ENCODE results near the gene VPS51.
A peak's percentile ranks its signal among the peaks of the same experiment; 100 is the strongest.

The VPS51 gene

GRCh38 chr11:65119670-65119995, 23.6 kb downstream of the VPS51 start:
- DNase-seq (ENCODE audit: low spot score) = no peak

GRCh38 chr11:65120831-65121230, 24.8 kb downstream of the VPS51 start:
- DNase-seq (ENCODE audit: low spot score) = no peak

- DNase-seq (ENCODE audit: low spot score) = peak; percentile 21
These were observed 25.4 kb downstream of the VPS51 start for GRCh38 chr11:65121447-65121864.

GRCh38 chr11:65121865-65122696, 26.1 kb downstream of the VPS51 start, which contains the start of the genes FAU and MRPL49:
TSS of gene FAU (minus strand) at chr11:65122134. CDS start at chr11:65121813, 321 bp downstream.
TSS of gene MRPL49 (plus strand) at chr11:65122321. CDS start at chr11:65122347, 26 bp downstream.
- peak; percentile 98 for DNase-seq (ENCODE audit: low spot score)

- no peak for DNase-seq (ENCODE audit: low spot score)
These were observed 28.6 kb downstream of the VPS51 start for GRCh38 chr11:65124480-65125196.

- DNase-seq (ENCODE audit: low spot score) = no peak
These were observed 29.4 kb downstream of the VPS51 start for GRCh38 chr11:65125197-65126056.

- DNase-seq (ENCODE audit: low spot score) = no peak
These were observed 30.7 kb downstream of the VPS51 start for GRCh38 chr11:65126624-65127274.

- no peak for DNase-seq (ENCODE audit: low spot score)
These were observed 31.6 kb downstream of the VPS51 start for GRCh38 chr11:65127473-65128181.

- DNase-seq (ENCODE audit: low spot score) = no peak
These were observed 32.5 kb downstream of the VPS51 start for GRCh38 chr11:65128182-65129145.

- DNase-seq (ENCODE audit: low spot score) = no peak
These were observed 33.8 kb downstream of the VPS51 start for GRCh38 chr11:65129649-65130441.

GRCh38 chr11:65130631-65131416, 34.8 kb downstream of the VPS51 start:
- no peak for DNase-seq (ENCODE audit: low spot score)

GRCh38 chr11:65131417-65131776, 35.4 kb downstream of the VPS51 start:
- DNase-seq (ENCODE audit: low spot score) = no peak

- no peak for DNase-seq (ENCODE audit: low spot score)
These were observed 35.9 kb downstream of the VPS51 start for GRCh38 chr11:65131895-65132237.

- DNase-seq (ENCODE audit: low spot score) = no peak
These were observed 36.4 kb downstream of the VPS51 start for GRCh38 chr11:65132238-65132987.

GRCh38 chr11:65132988-65133700, 37.1 kb downstream of the VPS51 start:
- peak; percentile 39 for DNase-seq (ENCODE audit: low spot score)

- no peak for DNase-seq (ENCODE audit: low spot score)
These were observed 37.7 kb downstream of the VPS51 start for GRCh38 chr11:65133724-65134123.
